ENCODE results near the gene AAGAB.
A peak's percentile ranks its signal among the peaks of the same experiment; 100 is the strongest.
"Not testable (repeated sequence)": the region's sequence is repeated elsewhere in the genome, so short reads cannot be mapped to it uniquely, and the experiment has no call there.

Gene AAGAB

GRCh38 chr15:67254238-67255175 is at the start of gene AAGAB, which contains the start of gene IQCH:
Gene AAGAB, minus strand, starts transcription at chr15:67254661. Its CDS starts 30 bp downstream, at chr15:67254631.
Gene IQCH, plus strand, starts transcription at chr15:67254786. Its CDS starts 111 bp downstream, at chr15:67254897.
- peak; percentile 87 for DNase-seq (ENCODE audit: low spot score)

- no peak for DNase-seq (ENCODE audit: low spot score)
Measured at GRCh38 chr15:67303490-67304363, 49.3 kb upstream of the AAGAB start.

GRCh38 chr15:67300266-67301025 is 46.0 kb upstream of the AAGAB start:
- no peak for DNase-seq (ENCODE audit: low spot score)

GRCh38 chr15:67296684-67297083 is 42.2 kb upstream of the AAGAB start:
- no peak for DNase-seq (ENCODE audit: low spot score)

- no peak for DNase-seq (ENCODE audit: low spot score)
Measured at GRCh38 chr15:67296188-67296587, 41.7 kb upstream of the AAGAB start.

GRCh38 chr15:67290319-67290718 is 35.9 kb upstream of the AAGAB start:
- no peak for DNase-seq (ENCODE audit: low spot score)

- not testable (repeated sequence) for DNase-seq (ENCODE audit: low spot score)
Measured at GRCh38 chr15:67286400-67286799, 31.9 kb upstream of the AAGAB start.

- DNase-seq (ENCODE audit: low spot score) = not testable (repeated sequence)
Measured at GRCh38 chr15:67285625-67286024, 31.2 kb upstream of the AAGAB start.

- DNase-seq (ENCODE audit: low spot score) = no peak
Measured at GRCh38 chr15:67281714-67282113, 27.3 kb upstream of the AAGAB start.

- DNase-seq (ENCODE audit: low spot score) = no peak
Measured at GRCh38 chr15:67280217-67280616, 25.8 kb upstream of the AAGAB start.

GRCh38 chr15:67276666-67277065 is 22.2 kb upstream of the AAGAB start:
- DNase-seq (ENCODE audit: low spot score) = no peak

- no peak for DNase-seq (ENCODE audit: low spot score)
Measured at GRCh38 chr15:67274236-67274635, 19.8 kb upstream of the AAGAB start.

- no peak for DNase-seq (ENCODE audit: low spot score)
Measured at GRCh38 chr15:67267951-67268941, 13.8 kb upstream of the AAGAB start.

- no peak for DNase-seq (ENCODE audit: low spot score)
Measured at GRCh38 chr15:67267440-67267839, 13.0 kb upstream of the AAGAB start.

GRCh38 chr15:67266870-67267269 is 12.4 kb upstream of the AAGAB start:
- DNase-seq (ENCODE audit: low spot score) = no peak

- no peak for DNase-seq (ENCODE audit: low spot score)
Measured at GRCh38 chr15:67259806-67260205, 5.3 kb upstream of the AAGAB start.

GRCh38 chr15:67259379-67259778 is 4.9 kb upstream of the AAGAB start:
- DNase-seq (ENCODE audit: low spot score) = no peak

GRCh38 chr15:67258412-67258811 is 4.0 kb upstream of the AAGAB start:
- not testable (repeated sequence) for DNase-seq (ENCODE audit: low spot score)

GRCh38 chr15:67256051-67256450 is 1.6 kb upstream of the AAGAB start:
- DNase-seq (ENCODE audit: low spot score) = no peak

GRCh38 chr15:67253549-67254237 is 768 bp downstream of the AAGAB start:
- no peak for DNase-seq (ENCODE audit: low spot score)
